Mesodermal cell (in vitro differentiated cells): ENCODE data around the gene SDK1.
"Not testable (repeated sequence)": the region's sequence is repeated elsewhere in the genome, so short reads cannot be mapped to it uniquely, and the experiment has no call there.

Source experiments
- H3K27ac ChIP-seq: 2 replicates; pipeline ENCODE4 v1.7.0; 2013; ENCODE audit warnings: mild to moderate bottlenecking, low read depth, low read length, moderate library complexity; ENCODE audit not compliant: severe bottlenecking
- H3K36me3 ChIP-seq: 2 replicates; pipeline ENCODE4 v1.7.1; 2013; ENCODE audit warnings: mild to moderate bottlenecking, low read length, moderate library complexity; ENCODE audit not compliant: control insufficient read depth, insufficient read depth
- H3K4me1 ChIP-seq: one replicate; pipeline ENCODE4 v1.7.1; 2013; ENCODE audit warnings: mild to moderate bottlenecking, low read length; ENCODE audit not compliant: insufficient read depth, control insufficient read depth, poor library complexity, severe bottlenecking
- H3K4me3 ChIP-seq: 2 replicates; pipeline ENCODE4 v1.7.0; 2013; ENCODE audit warnings: low read length, control low read depth, mild to moderate bottlenecking; ENCODE audit not compliant: insufficient read depth, poor library complexity, severe bottlenecking; ENCODE audit errors: extremely low read depth
- H3K9me3 ChIP-seq: 2 replicates; pipeline ENCODE4 v1.7.1; 2013; ENCODE audit warnings: mild to moderate bottlenecking, low read length, moderate library complexity; ENCODE audit not compliant: control insufficient read depth
- WGBS, 2 experiments: methylation state at CpG; one replicate each; pipeline ENCODE4 v1.1.5; 2013; ENCODE audit warnings: missing lambda C conversion rate in 2 of 2; ENCODE audit not compliant: insufficient coverage in 2 of 2; 5-methylcytosine and 5-hydroxymethylcytosine counted together

The SDK1 gene

DNA sequence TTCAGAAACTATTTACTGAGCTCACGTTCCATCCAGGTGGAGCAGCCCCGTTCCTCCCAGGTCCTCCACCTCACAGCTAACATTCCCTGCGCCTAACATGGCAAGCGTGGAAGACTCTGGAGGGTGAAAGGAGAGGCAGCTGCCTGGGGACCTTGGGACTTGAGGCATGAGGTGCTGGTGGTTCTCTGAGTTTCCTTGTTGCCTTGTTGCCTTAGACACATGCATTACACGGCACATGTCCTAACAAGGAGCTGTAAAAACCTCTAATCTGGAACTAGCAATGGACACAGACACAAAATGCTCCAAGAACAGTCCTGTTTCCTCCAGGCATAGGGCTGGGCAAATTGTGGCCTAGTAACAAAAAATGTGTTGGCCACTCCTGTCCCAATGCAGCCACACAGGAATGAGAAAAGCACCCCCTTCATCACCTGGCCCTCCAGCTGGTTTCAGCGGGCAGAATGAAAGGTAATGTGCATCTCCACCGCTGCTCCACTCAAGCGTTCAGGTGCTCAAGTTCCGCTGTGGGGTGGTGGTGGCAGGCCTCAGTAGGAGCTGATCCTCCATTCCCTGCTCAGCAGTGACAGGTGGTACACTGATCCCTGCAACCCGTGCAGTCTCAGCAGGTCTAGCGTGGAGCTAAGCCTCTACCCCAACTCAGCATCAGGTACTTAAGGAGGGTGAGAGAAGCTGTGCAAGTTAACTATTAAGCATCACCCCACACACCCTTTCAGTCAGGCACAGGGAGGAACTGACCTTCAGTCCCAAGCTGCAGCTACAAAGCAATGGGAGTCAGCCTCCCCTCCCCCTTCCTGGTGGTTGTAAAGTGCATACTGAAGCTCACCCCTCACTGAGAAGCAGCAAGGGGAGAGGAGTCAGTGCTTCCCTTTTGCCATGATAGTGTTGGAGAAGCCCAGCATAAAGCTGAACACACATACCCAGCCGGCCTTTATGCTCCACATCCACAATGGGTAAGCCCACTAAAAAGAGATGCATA lies 382.8 kb downstream of the SDK1 start:
- no peaks in the 10 kb centered on the region for H3K36me3 ChIP-seq
- H3K4me1 ChIP-seq: no peaks in the 10 kb centered on the region
- H3K4me3 ChIP-seq: no peak overlapping the region
- H3K9me3 ChIP-seq: no peaks in the 10 kb centered on the region
- WGBS, 2 experiments: 71 to 100% methylated on average over 1 to 6 of the region's 12 CpGs
- H3K27ac ChIP-seq: no peak overlapping the region

GRCh38 chr7:3688071-3688470 lies 387.0 kb downstream of the SDK1 start:
- Histone ChIP-seq H3K36me3 (no peaks in the 10 kb centered on the region), H3K4me1 (no peaks in the 10 kb centered on the region), H3K9me3 (no peaks in the 10 kb centered on the region), H3K4me3 (no peak overlapping the region), H3K27ac (no peak overlapping the region)
- no CpG with 5 or more reads among the region's 2 CpGs for WGBS, 2 experiments

GRCh38 chr7:3688842-3689241 lies 387.8 kb downstream of the SDK1 start:
- Histone ChIP-seq H3K4me3 (no peak overlapping the region), H3K4me1 (no peaks in the 10 kb centered on the region), H3K27ac (no peak overlapping the region), H3K36me3 (no peaks in the 10 kb centered on the region), H3K9me3 (no peaks in the 10 kb centered on the region)
- 67 to 100% methylated on average over 1 of the region's 3 CpGs for WGBS, 2 experiments

DNA sequence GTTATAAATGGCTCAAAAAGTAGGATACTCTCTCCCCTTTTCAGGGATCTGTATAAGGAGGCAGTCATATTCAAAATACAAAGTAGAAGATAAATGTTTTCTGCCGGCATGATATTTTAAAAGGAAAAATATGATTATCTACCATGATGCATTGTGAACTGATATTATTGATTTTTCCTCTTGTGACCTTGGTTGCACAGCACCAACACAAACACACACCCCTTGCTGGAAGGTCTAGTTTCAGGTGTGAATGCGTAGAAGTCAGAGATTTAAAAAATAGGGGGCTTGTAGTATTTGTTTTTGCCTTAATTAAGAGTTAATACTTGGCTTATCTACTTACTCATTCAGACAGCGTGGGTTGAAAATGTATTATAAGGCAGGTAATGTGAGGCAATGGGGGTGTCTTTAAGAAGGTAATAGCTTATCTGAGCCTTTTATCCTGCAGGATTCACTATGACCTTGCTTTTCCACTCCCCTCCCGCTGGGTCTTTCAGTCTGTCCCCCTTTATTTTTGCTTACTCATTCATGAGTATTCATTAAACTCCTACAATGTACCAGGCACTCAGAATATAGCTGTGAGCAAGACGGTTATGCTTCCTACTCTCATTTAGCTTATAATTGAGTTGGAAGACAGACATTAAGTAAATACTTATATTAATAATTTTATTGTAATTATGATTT lies 390.6 kb downstream of the SDK1 start:
- Histone ChIP-seq H3K4me3 (no peak overlapping the region), H3K36me3 (no peaks in the 10 kb centered on the region), H3K9me3 (no peaks in the 10 kb centered on the region), H3K4me1 (no peaks in the 10 kb centered on the region), H3K27ac (no peak overlapping the region)
- 67% methylated on average over 1 of the region's 5 CpGs; no CpG with 5 or more reads in 1 of the 2 experiments for WGBS, 2 experiments

- Histone ChIP-seq H3K27ac (no peak overlapping the region), H3K9me3 (no peaks in the 10 kb centered on the region), H3K4me1 (no peaks in the 10 kb centered on the region), H3K4me3 (no peak overlapping the region), H3K36me3 (no peaks in the 10 kb centered on the region)
- WGBS, 2 experiments: 89 to 94% methylated on average over 5 to 6 of the region's 6 CpGs
These were observed 394.6 kb downstream of the SDK1 start for GRCh38 chr7:3695602-3696001.

- no peaks in the 10 kb centered on the region for H3K4me1 ChIP-seq
- no peak overlapping the region for H3K27ac ChIP-seq
- H3K9me3 ChIP-seq: no peaks in the 10 kb centered on the region
- no peak overlapping the region for H3K4me3 ChIP-seq
- 100% methylated on average over 4 of the region's 4 CpGs; no CpG with 5 or more reads in 1 of the 2 experiments for WGBS, 2 experiments
- H3K36me3 ChIP-seq: no peaks in the 10 kb centered on the region
These were observed 395.1 kb downstream of the SDK1 start for GRCh38 chr7:3696113-3696512.

DNA sequence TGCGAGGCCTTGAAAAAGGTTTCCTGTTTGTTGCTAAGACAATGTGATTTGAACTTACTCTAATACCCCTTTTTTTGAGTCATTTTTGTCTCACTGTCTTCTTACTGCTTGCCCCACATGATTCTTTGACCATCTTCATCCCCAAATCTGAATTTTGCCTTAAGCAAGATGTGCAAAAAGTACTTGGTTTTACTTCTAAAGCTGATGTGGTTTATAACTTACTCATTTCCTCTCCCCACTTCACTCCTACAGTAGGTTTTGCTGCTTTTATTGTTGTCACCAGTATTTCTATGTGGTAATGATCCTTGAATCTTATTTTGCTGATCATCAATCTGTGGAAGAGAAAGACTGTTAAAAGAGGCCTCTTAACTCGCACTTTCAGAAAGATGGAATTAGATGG lies 396.4 kb downstream of the SDK1 start:
- Histone ChIP-seq H3K4me1 (no peaks in the 10 kb centered on the region), H3K27ac (no peak overlapping the region), H3K9me3 (no peaks in the 10 kb centered on the region), H3K4me3 (no peak overlapping the region), H3K36me3 (no peaks in the 10 kb centered on the region)
- 83 to 86% methylated on average over 1 of the region's 2 CpGs for WGBS, 2 experiments

- WGBS, 2 experiments: 100% methylated on average over 1 of the region's 1 CpG; no CpG with 5 or more reads in 1 of the 2 experiments
- H3K27ac ChIP-seq: no peak overlapping the region
- no peaks in the 10 kb centered on the region for H3K4me1 ChIP-seq
- H3K9me3 ChIP-seq: peaks cover 6% of the 10 kb centered on the region
- no peaks in the 10 kb centered on the region for H3K36me3 ChIP-seq
- H3K4me3 ChIP-seq: no peak overlapping the region
These were observed 404.2 kb downstream of the SDK1 start for GRCh38 chr7:3705258-3705657.

DNA sequence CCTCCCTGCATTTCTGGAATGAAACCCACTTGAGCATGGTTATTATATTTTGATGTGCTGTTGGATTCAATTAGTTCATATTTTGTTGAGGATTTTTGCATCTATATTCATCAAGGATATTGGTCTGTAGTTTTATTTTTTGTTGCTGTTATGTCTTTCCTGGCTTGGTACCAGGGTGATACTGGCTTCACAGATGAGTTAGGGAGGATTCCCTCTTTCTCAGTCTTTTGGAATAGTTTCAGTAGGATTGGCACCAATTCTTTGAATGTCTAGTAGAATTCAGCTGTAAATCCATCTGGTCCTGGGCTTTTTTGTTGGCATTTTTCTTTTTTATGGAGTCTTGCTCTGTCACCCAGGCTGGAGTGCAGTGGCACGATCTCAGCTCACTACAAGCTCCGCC lies 405.0 kb downstream of the SDK1 start:
- not testable (repeated sequence) for H3K4me3 ChIP-seq, H3K36me3 ChIP-seq, H3K27ac ChIP-seq, H3K9me3 ChIP-seq, H3K4me1 ChIP-seq
- WGBS, 2 experiments: 100% methylated on average over 2 of the region's 2 CpGs; no CpG with 5 or more reads in 1 of the 2 experiments

- no peaks in the 10 kb centered on the region for H3K4me1 ChIP-seq
- no peak overlapping the region for H3K27ac ChIP-seq
- no peak overlapping the region for H3K4me3 ChIP-seq
- no peaks in the 10 kb centered on the region for H3K36me3 ChIP-seq
- no peaks in the 10 kb centered on the region for H3K9me3 ChIP-seq
- WGBS, 2 experiments: no CpG with 5 or more reads among the region's 1 CpG
These were observed 409.1 kb downstream of the SDK1 start for GRCh38 chr7:3710122-3710521.
